GM12801 (cell line): ENCODE data around the gene ZNF493.

ENCODE experiments used
- CTCF ChIP-seq: IDR thresholded peaks from one replicate; pipeline ENCODE4 v1.5.1; 2011; ENCODE audit warnings: control low read depth; ENCODE audit not compliant: insufficient read length; ENCODE audit errors: extremely low read depth

ZNF493 gene

GRCh38 chr19:21396893-21397572, at the start of gene ZNF493:
ZNF493 (plus strand) TSS chr19:21397133; CDS start chr19:21397238, 105 bp downstream.
- no peak for TF ChIP-seq CTCF

- TF ChIP-seq CTCF, result no peak
Observed at GRCh38 chr19:21352830-21353229, 44.1 kb upstream of the ZNF493 start.

- TF ChIP-seq CTCF, result no peak
Observed at GRCh38 chr19:21358768-21359451, 38.0 kb upstream of the ZNF493 start, which contains the start of gene ZNF738. ZNF738 (plus strand) TSS chr19:21359000; CDS start chr19:21359141, 141 bp downstream.

- TF ChIP-seq CTCF, result no peak
Observed at GRCh38 chr19:21362291-21362690, 34.6 kb upstream of the ZNF493 start.

GRCh38 chr19:21383980-21384582, 12.9 kb upstream of the ZNF493 start:
- no peak for TF ChIP-seq CTCF

GRCh38 chr19:21396121-21396520, 812 bp upstream of the ZNF493 start:
- TF ChIP-seq CTCF, result no peak

- TF ChIP-seq CTCF, result no peak
Observed at GRCh38 chr19:21398851-21399250, 1.9 kb downstream of the ZNF493 start.
